Measurements from ENCODE around the gene PRKG1.

The PRKG1 gene

GRCh38 chr10:51077074-51077473 lies 2.8 kb downstream of the PRKG1 start:
- no peak for FAIRE-seq

GRCh38 chr10:51077507-51077906 lies 3.2 kb downstream of the PRKG1 start:
- peak; percentile 44 for FAIRE-seq

GRCh38 chr10:51079331-51079730 lies 5.0 kb downstream of the PRKG1 start:
- no peak for FAIRE-seq

DNA sequence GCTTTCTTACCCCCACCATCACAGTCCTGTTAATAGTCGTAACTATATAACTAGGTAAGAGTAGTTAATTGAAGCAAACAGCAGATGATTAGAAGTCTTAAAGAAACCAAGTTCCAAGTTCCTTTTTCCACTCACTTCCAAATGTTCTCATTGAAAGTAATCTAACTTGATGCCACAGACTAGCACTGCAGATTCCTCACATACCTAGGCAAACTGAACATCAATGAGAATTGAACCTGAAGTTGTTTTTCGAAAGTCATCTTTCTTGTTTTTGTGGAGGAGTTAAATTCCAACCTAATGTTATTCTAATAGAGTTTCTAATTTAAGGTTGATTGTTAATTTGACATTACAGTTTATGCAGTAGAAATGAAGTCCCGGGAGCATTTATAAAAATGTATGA lies 5.5 kb downstream of the PRKG1 start:
- no peak for FAIRE-seq

- peak; percentile 6 for FAIRE-seq
Observed at GRCh38 chr10:51080311-51081006, 6.2 kb downstream of the PRKG1 start.

DNA sequence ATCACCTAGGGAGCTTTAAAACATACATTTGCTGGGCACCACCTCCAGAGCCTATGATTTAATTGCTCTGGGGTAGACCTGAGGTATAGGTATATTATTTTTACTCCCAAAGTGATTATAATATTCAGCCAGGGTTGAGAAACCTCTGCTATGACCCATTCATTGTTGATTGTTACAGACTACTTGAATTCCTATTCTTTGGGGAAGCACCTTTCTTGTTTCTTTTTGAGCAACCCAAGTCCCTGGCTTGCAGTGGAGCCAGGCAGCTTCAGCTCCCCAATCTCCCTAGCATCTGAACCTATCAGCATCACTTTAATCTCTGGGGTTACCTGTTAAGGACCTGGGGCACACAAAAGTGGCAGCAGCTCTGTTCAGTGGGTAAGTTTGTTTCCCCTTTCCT lies 8.6 kb downstream of the PRKG1 start:
- FAIRE-seq: no peak

DNA sequence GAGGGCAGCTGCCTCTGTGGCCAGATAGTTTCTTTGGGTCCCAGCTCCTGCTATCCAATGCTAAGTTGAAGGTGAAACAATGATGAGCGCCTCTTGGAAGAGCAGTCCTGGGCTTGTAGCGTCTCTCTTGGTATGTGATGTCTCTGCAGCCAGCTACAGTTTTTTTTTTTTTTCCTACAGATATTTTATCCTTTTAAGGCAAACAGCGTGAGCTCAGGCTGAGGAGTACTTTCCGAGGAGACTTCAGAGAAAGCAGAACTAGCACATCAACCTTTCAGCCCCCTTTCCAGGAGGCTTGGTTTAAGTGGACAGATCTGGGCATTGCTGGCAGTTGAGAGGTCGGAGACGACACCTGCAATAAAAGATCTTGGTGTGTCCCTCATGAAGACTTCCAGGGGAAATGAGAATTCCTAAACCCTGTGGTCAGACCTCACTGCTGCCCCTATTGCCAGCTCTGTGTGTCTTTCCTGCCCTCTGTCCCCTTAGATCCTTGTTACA lies 9.1 kb downstream of the PRKG1 start:
- FAIRE-seq: no peak

GRCh38 chr10:51085204-51085603 lies 10.9 kb downstream of the PRKG1 start:
- FAIRE-seq: no peak

DNA sequence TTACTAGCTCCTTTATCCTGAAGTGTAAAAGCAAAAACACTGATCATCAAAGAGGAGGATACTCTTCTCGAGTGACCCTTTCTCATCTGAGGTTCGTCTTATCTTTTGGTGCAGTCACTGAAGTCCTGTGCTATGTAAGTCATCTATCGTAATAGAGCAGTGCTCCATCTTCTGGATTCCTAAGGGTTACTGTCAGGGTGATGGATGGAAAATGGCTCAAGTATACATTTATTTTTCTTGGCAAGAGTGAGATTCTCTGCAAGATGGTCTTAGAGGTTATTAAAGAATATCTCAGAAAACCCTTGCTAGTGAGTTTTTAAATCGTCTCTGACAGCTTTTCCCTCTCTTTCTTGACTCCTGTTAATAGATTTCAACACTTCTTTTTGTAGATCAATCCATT lies 12.4 kb downstream of the PRKG1 start:
- no peak for FAIRE-seq

DNA sequence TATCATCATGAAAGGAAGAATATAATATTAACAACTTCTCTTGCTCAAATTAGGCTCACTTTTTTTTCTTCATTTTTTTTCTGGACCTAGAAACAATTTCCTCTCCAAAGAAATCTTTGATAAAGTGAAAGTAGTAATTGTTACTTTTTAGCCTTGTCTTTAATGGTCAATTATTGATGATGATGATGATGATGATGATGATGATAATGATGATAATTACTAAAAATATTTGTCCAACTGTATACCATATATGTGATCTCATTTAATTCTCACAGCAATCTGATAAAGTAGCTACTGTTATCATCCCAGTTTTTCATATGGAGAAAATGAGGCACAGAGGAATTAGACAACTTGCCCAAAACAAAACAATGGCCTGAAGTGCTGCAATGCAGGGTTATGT lies 12.8 kb downstream of the PRKG1 start:
- no peak for FAIRE-seq

DNA sequence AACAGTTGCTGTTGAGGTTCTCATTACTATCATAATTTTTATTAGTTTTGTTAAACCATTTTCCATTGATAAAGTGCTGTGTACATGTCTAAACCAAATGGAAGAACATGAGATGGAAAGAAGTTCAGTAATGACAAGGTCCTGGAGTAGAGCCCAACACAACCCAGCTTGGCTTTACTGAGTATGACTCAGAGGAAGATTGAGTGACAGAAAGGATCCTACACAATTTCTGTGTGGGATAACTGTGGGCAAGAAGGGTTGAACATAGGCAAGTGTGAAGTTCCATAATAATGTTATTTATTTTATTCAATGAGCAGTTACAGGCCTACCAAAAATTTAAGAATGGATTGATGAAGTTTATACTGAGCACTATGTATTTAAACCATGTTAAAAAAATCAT lies 15.9 kb downstream of the PRKG1 start:
- FAIRE-seq: peak; percentile 8

GRCh38 chr10:51092402-51092801 lies 18.1 kb downstream of the PRKG1 start:
- no peak for FAIRE-seq

- no peak for FAIRE-seq
Observed at GRCh38 chr10:51095444-51095843, 21.2 kb downstream of the PRKG1 start.

- FAIRE-seq: no peak
Observed at GRCh38 chr10:51097546-51097945, 23.3 kb downstream of the PRKG1 start.

DNA sequence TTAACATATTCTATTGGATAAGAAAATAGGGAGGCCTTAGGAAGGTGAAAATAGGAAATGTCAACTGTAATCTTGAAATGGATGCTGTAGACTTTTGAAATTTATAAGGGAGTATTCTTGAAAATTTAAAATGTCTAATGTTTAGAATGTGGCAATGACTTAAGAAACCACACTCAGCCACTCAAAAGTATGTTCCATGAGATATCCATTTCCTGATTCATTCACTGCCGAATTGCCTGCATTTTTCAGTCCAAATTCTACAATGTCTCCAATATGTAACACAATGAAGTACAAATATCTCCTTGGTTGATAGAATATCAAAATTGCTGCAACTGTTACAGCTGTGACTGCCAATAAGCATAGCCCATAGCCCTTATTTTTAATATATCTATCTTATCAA lies 25.9 kb downstream of the PRKG1 start:
- FAIRE-seq: no peak

DNA sequence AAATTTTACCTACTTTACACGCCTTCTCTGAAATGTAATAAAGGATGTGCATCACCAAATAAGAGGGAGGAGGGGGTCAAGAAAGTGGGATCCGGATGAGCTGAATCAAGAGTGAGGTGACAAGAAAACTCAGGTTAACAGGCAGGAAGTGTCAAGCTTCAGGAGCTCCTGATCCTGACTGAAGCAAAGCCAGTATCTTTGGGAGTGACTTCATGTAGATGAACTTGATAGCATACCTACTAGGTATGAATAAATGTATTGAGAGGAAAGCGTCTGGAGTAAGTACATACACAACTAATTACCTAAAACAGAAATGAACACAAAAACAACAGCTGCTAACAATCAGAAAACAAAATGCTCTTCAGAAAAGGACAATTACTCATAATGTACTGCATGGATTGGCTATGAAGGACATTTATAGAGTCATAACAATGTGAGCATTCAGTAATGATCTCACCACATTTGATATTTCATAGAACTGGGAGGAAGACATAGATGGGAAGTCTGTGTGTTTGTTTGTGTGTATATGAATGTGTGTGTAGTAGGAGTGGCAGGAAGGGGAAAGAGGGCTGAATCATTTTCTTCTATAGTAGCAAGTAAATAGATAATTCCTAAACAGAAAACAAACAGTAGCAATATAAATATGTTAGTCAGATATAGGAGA lies 29.4 kb downstream of the PRKG1 start:
- FAIRE-seq: no peak

DNA sequence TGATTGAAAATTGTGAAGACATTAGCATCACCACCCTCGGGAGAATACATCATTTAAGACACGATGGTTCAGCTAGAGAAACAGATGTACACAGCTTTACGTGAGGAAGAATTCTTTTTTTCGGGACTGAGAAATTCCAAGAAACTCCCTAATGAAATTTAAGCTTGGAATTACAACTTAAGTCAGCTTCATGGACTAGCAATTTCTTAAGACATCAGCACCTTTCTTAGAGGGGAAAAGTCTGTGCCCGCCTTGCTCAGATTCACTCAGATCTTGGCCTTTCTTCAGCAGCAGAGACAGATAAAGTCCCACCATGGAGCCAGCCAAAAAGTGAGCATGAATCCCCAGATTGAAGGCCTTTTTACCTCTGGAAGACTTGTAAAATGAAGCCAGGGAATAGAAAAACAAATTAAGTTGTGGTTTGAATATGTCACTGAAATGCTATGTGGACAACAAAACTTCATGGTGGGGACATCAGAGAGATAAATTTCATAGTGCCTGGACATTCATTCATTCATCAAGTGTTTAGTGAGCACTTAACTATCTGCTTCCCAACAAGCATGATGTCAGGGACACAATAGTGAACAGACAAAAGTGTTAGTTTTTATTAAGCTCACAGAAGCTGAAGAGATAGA lies 32.1 kb downstream of the PRKG1 start:
- no peak for FAIRE-seq

- FAIRE-seq: no peak
Observed at GRCh38 chr10:51108406-51108805, 34.1 kb downstream of the PRKG1 start.

- FAIRE-seq: peak; percentile 45
Observed at GRCh38 chr10:51109801-51110533, 35.7 kb downstream of the PRKG1 start.

GRCh38 chr10:51112013-51112412 lies 37.7 kb downstream of the PRKG1 start:
- FAIRE-seq: no peak

GRCh38 chr10:51113007-51113406 lies 38.7 kb downstream of the PRKG1 start:
- FAIRE-seq: no peak

GRCh38 chr10:51117053-51117660 lies 42.9 kb downstream of the PRKG1 start:
- no peak for FAIRE-seq

DNA sequence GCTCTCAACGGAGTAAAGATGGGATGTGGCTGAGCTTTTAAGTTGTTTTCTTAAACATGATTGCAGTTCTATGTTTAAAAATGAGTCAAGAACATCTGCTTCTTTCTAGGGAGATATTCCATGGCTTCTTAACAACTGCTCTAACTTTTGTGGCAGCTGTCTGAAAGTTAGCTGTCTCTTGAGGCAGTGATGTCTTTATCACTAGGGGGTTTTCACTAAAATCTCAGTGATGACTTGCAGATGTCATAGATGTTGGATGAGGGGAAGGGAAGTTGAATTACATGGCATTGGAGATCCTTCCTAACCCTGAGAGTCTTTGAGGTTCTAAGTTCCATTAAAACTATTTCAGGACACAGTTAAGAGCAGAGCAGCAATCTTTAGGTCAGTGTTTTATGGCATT lies 43.5 kb downstream of the PRKG1 start:
- FAIRE-seq: no peak
